Tracheal epithelial cell (primary cell): ENCODE results near the gene GIMAP8. TPM values are rescaled to one million over a fixed set of nuclear protein-coding genes. Genes with fewer than 3 reads are reported as not detected.

Experiments
- total RNA-seq: library from RNA; depleted of rRNA; stranded (reverse); fragments of >200 nt; gene quantifications from 2 replicates; pipeline ENCODE4 v1.2.1, GENCODE V29; 2014

Gene GIMAP8
- under 0.01 and 0.21 TPM in 2 replicates for total RNA-seq

DNA sequence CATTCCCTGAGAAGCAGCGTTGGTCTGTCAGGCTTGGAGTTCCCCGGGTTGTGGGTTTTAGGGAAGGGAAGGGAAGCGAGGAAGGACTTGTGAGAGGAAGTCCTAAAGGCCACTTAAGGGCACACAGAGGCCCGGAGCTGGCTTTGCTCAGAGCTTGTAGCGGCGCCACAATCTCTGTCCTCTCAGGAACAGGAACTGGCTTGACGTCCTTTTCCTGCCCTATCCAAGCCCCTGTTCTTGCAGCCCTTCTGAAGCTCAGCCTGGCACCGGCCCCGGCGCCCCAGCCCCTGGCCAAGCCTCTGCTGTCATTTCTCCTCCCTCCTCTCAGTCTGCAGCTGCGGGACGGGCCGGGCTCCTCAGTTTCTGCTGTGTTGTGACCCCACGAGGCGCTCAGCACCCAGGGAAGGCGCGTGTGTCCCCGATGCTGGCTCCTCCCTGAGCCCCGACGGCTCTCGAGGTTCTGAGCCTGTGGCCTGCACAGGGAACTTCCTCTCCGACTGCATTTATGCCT lies at the start of gene GIMAP8:
Gene GIMAP8 (plus strand): TSS at position 140 of the 511 bp plus-strand sequence. CDS start 16,069 bp downstream, outside the sequence.

GRCh38 chr7:150514748-150515222 lies 64.4 kb downstream of the GIMAP8 start, which contains the start of gene GIMAP7:
Gene GIMAP7 (plus strand): TSS chr7:150514872. CDS start chr7:150519975, 5,103 bp downstream.

Other genes with a start within 250 kb of the GIMAP8 start
- 10.4 and 10.6 TPM in 2 replicates for gene LRRC61, start 127.3 kb upstream of the GIMAP8 start, total RNA-seq
- gene ACTR3C, start 127.1 kb upstream of the GIMAP8 start, total RNA-seq = 4.5 and 11.6 TPM in 2 replicates
- 0.21 and 9.2 TPM in 2 replicates for gene RARRES2, start 109.0 kb upstream of the GIMAP8 start, total RNA-seq
- gene REPIN1, start 81.8 kb upstream of the GIMAP8 start, total RNA-seq = 28.0 and 47.5 TPM in 2 replicates
- gene ZNF775, start 71.3 kb upstream of the GIMAP8 start, total RNA-seq = 3.4 and 3.8 TPM in 2 replicates
- gene GIMAP7, start 64.2 kb downstream of the GIMAP8 start, total RNA-seq = under 0.01 TPM in 1 of 2 replicates, not detected in the other
- 0.21 and 2.2 TPM in 2 replicates for gene GIMAP4, start 116.8 kb downstream of the GIMAP8 start, total RNA-seq
- under 0.01 TPM in 2 replicates for gene GIMAP6, start 181.8 kb downstream of the GIMAP8 start, total RNA-seq
- 0.24 TPM in 1 of 2 replicates, not detected in the other for gene GIMAP2, start 235.1 kb downstream of the GIMAP8 start, total RNA-seq